ENCODE results near the gene MKLN1. TPM values are rescaled to one million over a fixed set of nuclear protein-coding genes. Genes with fewer than 3 reads are reported as not detected.

The MKLN1 gene
- total and polyA plus RNA-seq, 7 donors, result 14.7 to 70.8 (median 42.9) TPM

DNA sequence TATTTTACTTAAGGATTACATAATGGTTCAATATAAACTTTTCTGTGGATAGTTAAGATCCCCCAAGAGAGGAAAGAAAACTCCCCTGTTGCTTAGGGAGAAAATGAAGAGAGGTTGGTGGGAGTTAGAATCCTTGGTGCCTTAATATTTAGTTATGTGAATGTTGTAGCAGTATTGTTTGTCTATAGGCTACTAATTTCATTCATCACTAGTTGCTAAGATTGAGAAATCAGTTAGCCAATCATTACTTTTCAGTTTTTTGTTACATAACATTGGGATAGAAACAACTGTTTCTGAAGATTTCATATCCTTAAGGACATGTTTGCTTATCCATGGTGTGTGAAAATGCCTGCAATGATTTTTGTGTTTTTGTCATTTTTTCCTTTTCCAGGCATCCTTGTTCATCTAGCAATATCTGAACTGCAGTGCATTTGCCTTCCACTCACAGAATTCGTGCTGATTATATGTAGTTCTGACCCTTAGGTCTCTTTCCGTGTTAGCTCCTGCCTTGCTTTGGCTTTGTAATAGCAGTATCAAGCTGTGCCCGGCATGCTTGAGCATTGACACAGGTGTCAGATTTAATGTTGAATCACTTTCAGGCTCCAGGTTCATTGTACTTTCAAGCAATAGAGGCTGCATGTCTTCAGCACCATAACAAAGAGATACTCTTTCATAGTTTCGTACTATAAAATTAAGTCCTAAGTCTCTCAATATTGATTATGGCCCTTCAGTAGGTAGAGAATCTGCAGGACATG is 143.8 kb downstream of the MKLN1 start:
- DNase-seq, result peak in 1 of 2 donors; percentile 19
- H3K4me1 ChIP-seq, result no peaks in the 10 kb centered on the region
- no peaks in the 10 kb centered on the region for H3K9me3 ChIP-seq
- ATAC-seq, result peak; percentile 72 to 84 (median 82)
- intact Hi-C loops (cut with DNase I), result no loop called here
- peak overlapping the region; percentile 19 for H3K27ac ChIP-seq
- no peaks in the 10 kb centered on the region for H3K27me3 ChIP-seq (ENCODE audit: insufficient read depth in 3 of 3, low read length in 2 of 3)
- WGBS, 3 donors, result 57 to 59% (median 58%) methylated on average over 4 of the region's 4 CpGs
- peaks cover 2 to 82% of the 10 kb centered on the region in 2 donors for H3K36me3 ChIP-seq (ENCODE audit: insufficient read depth in 1 of 2, low read depth in 1 of 2)
- H3K4me3 ChIP-seq, result no peak overlapping the region
- TF ChIP-seq, protein P1, sequence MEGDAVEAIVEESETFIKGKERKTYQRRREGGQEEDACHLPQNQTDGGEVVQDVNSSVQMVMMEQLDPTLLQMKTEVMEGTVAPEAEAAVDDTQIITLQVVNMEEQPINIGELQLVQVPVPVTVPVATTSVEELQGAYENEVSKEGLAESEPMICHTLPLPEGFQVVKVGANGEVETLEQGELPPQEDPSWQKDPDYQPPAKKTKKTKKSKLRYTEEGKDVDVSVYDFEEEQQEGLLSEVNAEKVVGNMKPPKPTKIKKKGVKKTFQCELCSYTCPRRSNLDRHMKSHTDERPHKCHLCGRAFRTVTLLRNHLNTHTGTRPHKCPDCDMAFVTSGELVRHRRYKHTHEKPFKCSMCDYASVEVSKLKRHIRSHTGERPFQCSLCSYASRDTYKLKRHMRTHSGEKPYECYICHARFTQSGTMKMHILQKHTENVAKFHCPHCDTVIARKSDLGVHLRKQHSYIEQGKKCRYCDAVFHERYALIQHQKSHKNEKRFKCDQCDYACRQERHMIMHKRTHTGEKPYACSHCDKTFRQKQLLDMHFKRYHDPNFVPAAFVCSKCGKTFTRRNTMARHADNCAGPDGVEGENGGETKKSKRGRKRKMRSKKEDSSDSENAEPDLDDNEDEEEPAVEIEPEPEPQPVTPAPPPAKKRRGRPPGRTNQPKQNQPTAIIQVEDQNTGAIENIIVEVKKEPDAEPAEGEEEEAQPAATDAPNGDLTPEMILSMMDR (IDR thresholded peaks at IDR 0.05), result no peak

DNA sequence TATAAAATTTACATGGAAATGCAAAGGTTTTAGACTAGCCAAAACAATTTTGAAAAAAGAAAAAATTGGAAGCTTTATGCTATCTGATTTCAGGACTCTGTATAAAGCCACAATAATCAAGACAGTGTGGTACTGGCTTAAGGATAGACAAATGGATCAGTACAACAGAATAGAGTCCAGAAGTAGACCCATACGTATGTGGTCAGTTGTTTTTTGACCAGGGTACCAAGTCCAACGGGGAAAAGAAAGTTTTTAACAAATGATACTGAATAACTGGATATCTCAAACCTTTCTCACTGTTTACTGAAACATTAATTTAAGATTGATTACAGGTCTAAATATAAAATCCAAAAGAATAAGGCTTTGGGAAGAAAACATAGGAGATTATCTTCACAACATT is 149.1 kb downstream of the MKLN1 start:
- DNase-seq, result no peak
- Histone ChIP-seq H3K36me3 (ENCODE audit: insufficient read depth in 1 of 2, low read depth in 1 of 2) (peaks cover 0 to 47% of the 10 kb centered on the region in 2 donors), H3K9me3 (no peaks in the 10 kb centered on the region), H3K27ac (no peak overlapping the region), H3K4me1 (peaks cover 10% of the 10 kb centered on the region), H3K27me3 (ENCODE audit: insufficient read depth in 3 of 3, low read length in 2 of 3) (no peaks in the 10 kb centered on the region), H3K4me3 (no peak overlapping the region)
- ATAC-seq, result no peak
- intact Hi-C loops (cut with DNase I), result no loop called here
- 92 to 97% (median 93%) methylated on average over 2 of the region's 2 CpGs for WGBS, 3 donors
- TF ChIP-seq, protein P1 (IDR thresholded peaks at IDR 0.05), result no peak

DNA sequence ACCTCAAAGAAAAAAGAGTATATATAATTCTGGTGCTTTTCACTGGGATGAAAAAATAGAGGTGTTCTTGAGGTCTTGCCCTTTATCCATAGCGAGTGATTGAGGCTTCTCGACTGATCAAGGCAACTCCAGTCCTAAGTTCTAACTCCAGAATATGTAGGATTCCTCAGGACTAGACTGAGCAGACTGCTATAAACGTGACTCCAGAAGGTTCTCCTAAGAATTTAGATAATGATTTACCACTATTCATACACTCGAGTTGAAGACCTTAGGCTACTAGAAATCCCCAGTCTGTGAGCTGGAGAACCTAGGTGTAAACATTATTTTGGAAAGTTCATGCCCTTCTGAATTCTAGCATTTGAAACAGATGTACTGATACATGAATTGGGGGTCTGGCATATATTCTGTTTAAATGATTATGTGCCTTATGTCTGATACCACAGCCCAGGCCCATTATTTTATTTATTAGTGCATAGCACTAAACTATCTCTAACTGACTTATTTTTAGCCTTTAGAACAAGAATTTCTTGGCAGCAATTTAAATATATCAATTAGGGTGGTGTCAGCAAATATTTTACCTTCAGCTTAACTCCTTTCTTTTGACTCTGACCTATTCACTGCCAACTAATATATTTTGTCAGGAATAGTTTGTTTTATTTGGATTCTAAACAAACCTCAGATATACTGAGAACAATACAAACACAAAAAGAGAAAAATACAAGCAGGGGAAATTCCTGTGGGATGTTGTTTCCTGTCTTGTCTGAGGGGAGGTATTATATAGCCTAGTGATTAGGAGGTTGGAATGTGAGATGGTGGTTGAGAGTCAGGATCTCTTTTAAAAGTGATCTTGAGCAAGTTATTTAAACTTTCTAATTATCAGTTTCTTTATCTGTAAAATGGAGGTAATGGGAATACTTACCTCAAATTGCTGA is 153.0 kb downstream of the MKLN1 start:
- ATAC-seq, result no peak
- H3K36me3 ChIP-seq (ENCODE audit: insufficient read depth in 1 of 2, low read depth in 1 of 2), result peaks cover 0 to 45% of the 10 kb centered on the region in 2 donors
- WGBS, 3 donors, result 75 to 78% (median 76%) methylated on average over 4 of the region's 4 CpGs

GRCh38 chr7:131482800-131483199 is 155.1 kb downstream of the MKLN1 start:
- 97 to 100% (median 98%) methylated on average over 2 of the region's 2 CpGs for whole genome bisulfite sequencing, 3 donors
- Histone ChIP-seq H3K36me3 (ENCODE audit: insufficient read depth in 1 of 2, low read depth in 1 of 2) (peaks cover 0 to 49% of the 10 kb centered on the region in 2 donors), H3K4me1 (peaks cover 10% of the 10 kb centered on the region), H3K9me3 (no peaks in the 10 kb centered on the region), H3K4me3 (no peak overlapping the region), H3K27me3 (ENCODE audit: insufficient read depth in 3 of 3, low read length in 2 of 3) (no peaks in the 10 kb centered on the region), H3K27ac (no peak overlapping the region)
- ATAC-seq, result no peak
- TF ChIP-seq, protein P1 (IDR thresholded peaks at IDR 0.05), result no peak
- intact Hi-C loops (cut with DNase I), result no loop called here
- DNase-seq, result no peak

More for the DNA sequence above, 153.0 kb downstream of the MKLN1 start:
- Histone ChIP-seq H3K9me3 (no peaks in the 10 kb centered on the region), H3K27ac (no peak overlapping the region), H3K4me3 (no peak overlapping the region), H3K27me3 (ENCODE audit: insufficient read depth in 3 of 3, low read length in 2 of 3) (no peaks in the 10 kb centered on the region), H3K4me1 (peaks cover 10% of the 10 kb centered on the region)
- DNase-seq, result no peak
- TF ChIP-seq, protein P1 (IDR thresholded peaks at IDR 0.05), result no peak
- intact Hi-C loops (cut with DNase I), result no loop called here
